Hepatocyte (in vitro differentiated cells): Measurements from ENCODE around the gene SKIDA1. TPM values are rescaled to one million over a fixed set of nuclear protein-coding genes. Genes with fewer than 3 reads are reported as not detected.
"Not testable (repeated sequence)": the region's sequence is repeated elsewhere in the genome, so short reads cannot be mapped to it uniquely, and the experiment has no call there.

Experiments used
- DNase-seq: peaks from one replicate; pipeline ENCODE4 v3.0.0-alpha.2; 2016; ENCODE audit warnings: low spot score
- H2AFZ ChIP-seq: fragments of 200-600 bp; sonication (generic); 2 replicates; pipeline ENCODE4 v1.6.0; 2016; ENCODE audit warnings: antibody characterized with exemption, mild to moderate bottlenecking
- H3K27ac ChIP-seq: fragments of 200-600 bp; sonication (generic); 2 replicates; pipeline ENCODE4 v1.5.1; 2016; ENCODE audit warnings: mild to moderate bottlenecking
- H3K27me3 ChIP-seq: fragments of 200-600 bp; sonication (generic); 2 replicates; pipeline ENCODE4 v1.6.1; 2016
- H3K36me3 ChIP-seq: fragments of 200-600 bp; sonication (generic); replicated peaks from 2 replicates; pipeline ENCODE4 v1.5.1; 2016; ENCODE audit warnings: low read depth; ENCODE audit not compliant: insufficient read depth
- H3K4me1 ChIP-seq: fragments of 200-600 bp; sonication (generic); 2 replicates; pipeline ENCODE4 v1.5.1; 2016; ENCODE audit warnings: mild to moderate bottlenecking, moderate library complexity; ENCODE audit not compliant: insufficient read depth
- H3K4me2 ChIP-seq: fragments of 200-600 bp; sonication (generic); 2 replicates; pipeline ENCODE4 v1.6.0; 2016
- H3K4me3 ChIP-seq: fragments of 200-600 bp; sonication (generic); 2 replicates; pipeline ENCODE4 v1.5.1; 2016; ENCODE audit warnings: mild to moderate bottlenecking
- H3K79me2 ChIP-seq: fragments of 200-600 bp; sonication (generic); 2 replicates; pipeline ENCODE4 v1.6.0; 2017; ENCODE audit warnings: mild to moderate bottlenecking
- H3K9me2 ChIP-seq: fragments of 200-600 bp; sonication (generic); replicated peaks from 2 replicates; pipeline ENCODE4 v1.6.0; 2017; ENCODE audit warnings: mild to moderate bottlenecking; ENCODE audit not compliant: insufficient read depth
- H3K9me3 ChIP-seq: fragments of 200-600 bp; sonication (generic); 2 replicates; pipeline ENCODE4 v1.5.1; 2016; ENCODE audit warnings: low read depth, mild to moderate bottlenecking
- H4K20me1 ChIP-seq: fragments of 200-600 bp; sonication (generic); 2 replicates; pipeline ENCODE4 v1.6.0; 2016; ENCODE audit warnings: mild to moderate bottlenecking; ENCODE audit not compliant: insufficient read depth, poor library complexity, severe bottlenecking
- EZH2 ChIP-seq: fragments of 200-600 bp; sonication (generic); IDR thresholded peaks from 2 replicates; pipeline ENCODE4 v1.6.1; 2016; ENCODE audit warnings: antibody characterized with exemption, mild to moderate bottlenecking, borderline replicate concordance
- EZH2phosphoT487 ChIP-seq: fragments of 200-600 bp; sonication (generic); IDR thresholded peaks from one replicate; pipeline ENCODE4 v1.6.1; 2018; ENCODE audit warnings: antibody characterized with exemption, mild to moderate bottlenecking, low read depth, moderate library complexity; ENCODE audit not compliant: unreplicated experiment, severe bottlenecking
- WGBS: methylation state at CpG from one replicate; pipeline ENCODE4 v1.1.6; 2016; ENCODE audit warnings: low lambda C conversion rate; ENCODE audit errors: missing lambda C conversion rate; 5-methylcytosine and 5-hydroxymethylcytosine counted together
- polyA plus RNA-seq: library from polyadenylated mRNA; unstranded; fragments of >200 nt; fragmentation: Nextera tagmentation; extraction: Ambion mirVana; gene quantifications from 2 replicates; pipeline ENCODE4 v1.2.1, GENCODE V29; 2016
- total RNA-seq: library from RNA; depleted of rRNA; stranded (reverse); fragments of >200 nt; gene quantifications from 2 replicates; pipeline ENCODE4 v1.2.3, GENCODE V29; 2014
- TF ChIP-seq, protein P1 (sequence below): fragments of 200-600 bp; sonication (generic); IDR thresholded peaks from 2 replicates; pipeline ENCODE4 v1.5.1; 2016; ENCODE audit warnings: antibody characterized with exemption, mild to moderate bottlenecking; ENCODE audit not compliant: poor library complexity

The SKIDA1 gene
- total and polyA plus RNA-seq, 2 experiments from 2014 or later: 0.68 to 2.3 TPM

DNA sequence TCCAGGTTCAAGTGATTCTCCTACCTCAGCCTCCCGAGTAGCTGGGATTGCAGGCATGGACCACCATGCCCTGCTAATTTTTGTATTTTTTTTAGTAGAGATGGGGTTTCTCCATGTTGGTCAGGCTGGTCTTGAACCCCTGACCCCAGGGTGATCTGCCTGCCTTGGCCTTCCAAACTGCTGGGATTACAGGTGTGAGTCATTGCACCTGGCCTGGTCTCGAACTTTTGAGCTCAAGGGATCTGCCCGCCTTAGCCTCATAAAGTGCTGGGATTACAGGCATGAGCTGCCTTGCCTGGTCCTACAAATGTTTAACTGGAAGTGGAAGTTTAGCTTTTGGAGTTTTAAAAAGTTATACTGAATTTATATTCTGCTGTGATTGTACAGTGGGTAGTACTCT, 11.4 kb upstream of the SKIDA1 start:
- peaks cover 69% of the 10 kb centered on the region for H3K79me2 ChIP-seq
- TF ChIP-seq EZH2phosphoT487 (no peak), EZH2 (no peak)
- TF ChIP-seq, protein P1, sequence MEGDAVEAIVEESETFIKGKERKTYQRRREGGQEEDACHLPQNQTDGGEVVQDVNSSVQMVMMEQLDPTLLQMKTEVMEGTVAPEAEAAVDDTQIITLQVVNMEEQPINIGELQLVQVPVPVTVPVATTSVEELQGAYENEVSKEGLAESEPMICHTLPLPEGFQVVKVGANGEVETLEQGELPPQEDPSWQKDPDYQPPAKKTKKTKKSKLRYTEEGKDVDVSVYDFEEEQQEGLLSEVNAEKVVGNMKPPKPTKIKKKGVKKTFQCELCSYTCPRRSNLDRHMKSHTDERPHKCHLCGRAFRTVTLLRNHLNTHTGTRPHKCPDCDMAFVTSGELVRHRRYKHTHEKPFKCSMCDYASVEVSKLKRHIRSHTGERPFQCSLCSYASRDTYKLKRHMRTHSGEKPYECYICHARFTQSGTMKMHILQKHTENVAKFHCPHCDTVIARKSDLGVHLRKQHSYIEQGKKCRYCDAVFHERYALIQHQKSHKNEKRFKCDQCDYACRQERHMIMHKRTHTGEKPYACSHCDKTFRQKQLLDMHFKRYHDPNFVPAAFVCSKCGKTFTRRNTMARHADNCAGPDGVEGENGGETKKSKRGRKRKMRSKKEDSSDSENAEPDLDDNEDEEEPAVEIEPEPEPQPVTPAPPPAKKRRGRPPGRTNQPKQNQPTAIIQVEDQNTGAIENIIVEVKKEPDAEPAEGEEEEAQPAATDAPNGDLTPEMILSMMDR: no peak
- H2AFZ ChIP-seq: no peak overlapping the region
- 86% methylated on average over 3 of the region's 3 CpGs for WGBS
- H3K9me2 ChIP-seq: no peaks in the 10 kb centered on the region
- H3K4me2 ChIP-seq: no peak overlapping the region
- peaks cover 9% of the 10 kb centered on the region for H3K36me3 ChIP-seq
- no peak overlapping the region for H3K27ac ChIP-seq
- peaks cover 11% of the 10 kb centered on the region for H4K20me1 ChIP-seq
- no peak overlapping the region for H3K4me3 ChIP-seq
- no peak for DNase-seq
- no peaks in the 10 kb centered on the region for H3K27me3 ChIP-seq
- H3K9me3 ChIP-seq: no peaks in the 10 kb centered on the region
- H3K4me1 ChIP-seq: peaks cover 17% of the 10 kb centered on the region

DNA sequence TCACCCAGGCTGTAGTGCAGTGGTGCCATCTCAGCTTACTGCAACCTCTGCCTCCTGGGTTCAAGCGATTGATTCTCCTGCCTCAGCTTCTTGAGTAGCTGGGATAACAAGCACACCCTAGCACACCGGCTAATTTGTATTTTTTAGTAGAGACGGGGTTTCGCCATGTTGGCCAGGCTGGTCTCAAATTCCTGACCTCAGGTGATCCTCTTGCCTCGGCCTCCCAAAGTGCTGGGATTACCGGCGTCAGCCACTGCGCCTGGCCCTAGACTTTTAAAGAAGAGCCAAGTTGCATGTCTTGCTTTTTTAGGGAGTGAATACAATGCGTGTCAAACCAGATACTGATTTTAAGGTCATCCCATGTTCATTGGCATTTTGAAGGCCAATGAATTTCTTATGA, 10.5 kb upstream of the SKIDA1 start:
- DNase-seq, H3K9me2 ChIP-seq, H2AFZ ChIP-seq, H3K27me3 ChIP-seq, H3K36me3 ChIP-seq, H3K9me3 ChIP-seq, H3K4me3 ChIP-seq: not testable (repeated sequence)
- Histone ChIP-seq H3K4me2 (peak overlapping the region; percentile 88), H3K79me2 (peaks cover 61% of the 10 kb centered on the region), H4K20me1 (peaks cover 11% of the 10 kb centered on the region), H3K4me1 (peaks cover 17% of the 10 kb centered on the region), H3K27ac (peak overlapping the region; percentile 99)
- WGBS: 88% methylated on average over 9 of the region's 9 CpGs

DNA sequence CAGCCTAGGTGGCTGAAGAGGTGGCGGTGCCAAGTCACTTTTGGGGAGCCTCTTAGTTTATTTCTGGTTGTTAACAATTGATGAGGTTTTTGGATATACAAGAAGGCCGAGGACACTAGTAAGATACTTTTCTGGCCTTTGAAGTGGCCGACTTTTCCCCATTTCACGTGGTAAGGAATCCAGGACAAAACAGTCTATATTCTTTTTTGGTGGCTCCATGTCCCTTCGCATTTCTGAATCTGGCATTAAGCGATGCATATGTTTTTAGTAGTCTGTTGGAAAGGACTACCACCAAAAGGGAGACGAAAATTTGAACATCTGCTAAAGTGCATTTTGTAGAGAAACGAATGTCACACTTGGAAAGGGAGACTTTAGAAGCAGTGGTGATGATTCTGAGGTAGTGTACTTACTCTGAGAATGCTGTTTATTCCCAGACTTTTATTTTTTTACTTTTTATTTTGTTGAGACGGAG, 10.0 kb upstream of the SKIDA1 start:
- peaks cover 17% of the 10 kb centered on the region for H3K4me1 ChIP-seq
- no peak overlapping the region for H2AFZ ChIP-seq
- TF ChIP-seq, protein P1: no peak
- 36% methylated on average over 9 of the region's 9 CpGs for WGBS
- peaks cover 9% of the 10 kb centered on the region for H3K36me3 ChIP-seq
- H3K9me3 ChIP-seq: no peaks in the 10 kb centered on the region
- H3K27me3 ChIP-seq: no peaks in the 10 kb centered on the region
- no peaks in the 10 kb centered on the region for H3K9me2 ChIP-seq
- H3K27ac ChIP-seq: peak overlapping the region; percentile 99
- H3K4me2 ChIP-seq: peak overlapping the region; percentile 88
- peaks cover 11% of the 10 kb centered on the region for H4K20me1 ChIP-seq
- peak overlapping the region; percentile 50 for H3K4me3 ChIP-seq
- DNase-seq: no peak
- peaks cover 61% of the 10 kb centered on the region for H3K79me2 ChIP-seq

DNA sequence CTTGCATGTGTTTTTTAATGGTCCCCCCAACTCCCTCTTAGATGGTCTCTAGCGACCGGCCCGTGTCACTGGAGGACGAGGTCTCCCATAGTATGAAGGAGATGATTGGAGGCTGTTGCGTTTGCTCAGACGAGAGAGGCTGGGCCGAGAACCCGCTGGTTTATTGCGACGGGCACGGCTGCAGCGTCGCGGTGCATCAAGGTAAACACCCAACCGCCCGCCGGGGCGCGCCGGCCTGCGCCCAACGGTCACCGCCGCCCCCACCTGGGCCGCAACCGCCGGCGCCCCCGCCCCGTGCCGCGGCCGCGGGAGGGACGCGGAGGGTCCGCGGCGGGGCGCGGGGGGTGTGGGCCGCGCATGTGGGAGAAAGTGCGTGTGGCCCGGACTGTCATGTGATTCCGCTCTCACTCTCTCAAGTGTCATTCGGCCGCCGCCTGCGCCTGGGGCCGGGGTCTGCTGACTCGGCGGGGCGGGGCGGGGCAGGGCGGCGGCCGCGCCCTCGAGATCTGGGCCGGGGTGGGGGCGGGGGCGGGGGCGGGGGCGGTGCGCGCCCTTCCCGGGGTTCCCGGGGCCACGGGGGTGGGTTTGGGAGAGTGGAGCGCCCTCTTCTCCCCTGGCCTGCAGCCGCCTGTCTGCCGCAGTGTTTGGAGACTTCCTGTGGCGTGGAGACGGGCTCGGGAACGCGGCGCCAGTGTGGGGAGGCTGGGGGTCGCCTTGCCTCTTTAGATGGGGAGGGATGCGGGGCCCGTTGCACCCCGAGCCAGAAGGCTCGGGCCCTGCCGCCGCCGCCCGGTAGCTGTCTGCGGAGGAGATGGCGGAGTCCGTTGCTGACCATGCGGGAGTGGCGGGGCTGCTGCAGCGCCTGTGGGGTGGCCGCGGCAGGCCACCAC, 9.4 kb upstream of the SKIDA1 start:
- TF ChIP-seq, protein P1: no peak
- no peak for TF ChIP-seq EZH2phosphoT487
- no peak for TF ChIP-seq EZH2
- peak; percentile 83 for DNase-seq
- H3K9me3 ChIP-seq: no peaks in the 10 kb centered on the region
- peaks cover 63% of the 10 kb centered on the region for H3K79me2 ChIP-seq
- H3K9me2 ChIP-seq: no peaks in the 10 kb centered on the region
- H3K27ac ChIP-seq: peak overlapping the region; percentile 99
- peaks cover 11% of the 10 kb centered on the region for H4K20me1 ChIP-seq
- H3K27me3 ChIP-seq: no peaks in the 10 kb centered on the region
- 3% methylated on average over 36 of the region's 96 CpGs for whole genome bisulfite sequencing
- H3K4me3 ChIP-seq: peak overlapping the region; percentile 65
- H3K4me2 ChIP-seq: peak overlapping the region; percentile 88
- peaks cover 9% of the 10 kb centered on the region for H3K36me3 ChIP-seq
- H3K4me1 ChIP-seq: peaks cover 17% of the 10 kb centered on the region
- peak overlapping the region; percentile 57 for H2AFZ ChIP-seq
